Head of caudate nucleus (tissue), 42 donors: Measurements from ENCODE around the gene SLC24A4.
A peak's percentile ranks its signal among the peaks of the same experiment; 100 is the strongest.

Experiments
- DNase-seq, 42 donors: peaks; one replicate each; pipeline versions ENCODE4 v3.0.0 to v3.0.0-alpha.2; 2020 to 2021; ENCODE audit warnings: mixed read lengths in 7 of 42
- intact Hi-C: fragments of 100-400 bp; cut with DNase I; formaldehyde crosslinking; loops from one replicate; pipeline ENCODE4 v1.15.0; 2022

The SLC24A4 gene

GRCh38 chr14:92463141-92463540 is 140.2 kb downstream of the SLC24A4 start:
- peak in 1 of 42 donors; percentile 6 for DNase-seq
- intact Hi-C loops: no loop called here

GRCh38 chr14:92464156-92464555 is 141.2 kb downstream of the SLC24A4 start:
- intact Hi-C loops: no loop called here
- DNase-seq: no peak

GRCh38 chr14:92464716-92465115 is 141.8 kb downstream of the SLC24A4 start:
- DNase-seq: peak in 1 of 42 donors; percentile 4
- intact Hi-C loops: no loop called here

- intact Hi-C loops: no loop called here
- no peak for DNase-seq
Observed at GRCh38 chr14:92465353-92466055, 142.5 kb downstream of the SLC24A4 start.

- intact Hi-C loops: no loop called here
- DNase-seq: peak in 1 of 42 donors; percentile 6
Observed at GRCh38 chr14:92466059-92466458, 143.1 kb downstream of the SLC24A4 start.

- DNase-seq: no peak
- intact Hi-C loops: no loop called here
Observed at GRCh38 chr14:92469515-92469914, 146.6 kb downstream of the SLC24A4 start.

GRCh38 chr14:92470215-92470614 is 147.2 kb downstream of the SLC24A4 start:
- intact Hi-C loops: no loop called here
- DNase-seq: no peak

- intact Hi-C loops: no loop called here
Observed at GRCh38 chr14:92470811-92471210, 147.8 kb downstream of the SLC24A4 start.

GRCh38 chr14:92471919-92472318 is 149.0 kb downstream of the SLC24A4 start:
- DNase-seq: no peak
- intact Hi-C loops: no loop called here

More at GRCh38 chr14:92470811-92471210, 147.8 kb downstream of the SLC24A4 start:
- DNase-seq: no peak

- peak in 1 of 42 donors; percentile 35 for DNase-seq
- intact Hi-C loops: no loop called here
Observed at GRCh38 chr14:92472860-92473259, 149.9 kb downstream of the SLC24A4 start.

- intact Hi-C loops: no loop called here
- peak in 1 of 42 donors; percentile 26 for DNase-seq
Observed at GRCh38 chr14:92473261-92473968, 150.4 kb downstream of the SLC24A4 start.

GRCh38 chr14:92473969-92474535 is 151.1 kb downstream of the SLC24A4 start:
- intact Hi-C loops: no loop called here
- DNase-seq: peak in 1 of 42 donors; percentile 26

- no peak for DNase-seq
- intact Hi-C loops: no loop called here
Observed at GRCh38 chr14:92475037-92475436, 152.1 kb downstream of the SLC24A4 start.

GRCh38 chr14:92475451-92476187 is 152.7 kb downstream of the SLC24A4 start:
- DNase-seq: peak in 3 of 42 donors; percentile 35 to 54 (median 41)
- intact Hi-C loops: no loop called here

GRCh38 chr14:92480856-92481255 is 157.9 kb downstream of the SLC24A4 start:
- no peak for DNase-seq
- intact Hi-C loops: no loop called here

- intact Hi-C loops: no loop called here
- no peak for DNase-seq
Observed at GRCh38 chr14:92481386-92481785, 158.4 kb downstream of the SLC24A4 start.

- DNase-seq: peak in 2 of 42 donors; percentile 3 to 9
- intact Hi-C loops: no loop called here
Observed at GRCh38 chr14:92481811-92482555, 159.0 kb downstream of the SLC24A4 start.

GRCh38 chr14:92482621-92483319 is 159.8 kb downstream of the SLC24A4 start:
- intact Hi-C loops: no loop called here
- peak in 2 of 42 donors; percentile 10 to 13 for DNase-seq
